GM18907 (cell line): ENCODE measurements around the gene WEE1.
"Not testable (repeated sequence)": the region's sequence is repeated elsewhere in the genome, so short reads cannot be mapped to it uniquely, and the experiment has no call there.

Source experiments
- ATAC-seq: cut with Tn5 transposase; IDR thresholded peaks from one replicate; pipeline ENCODE4 v1.9.1; 2021; ENCODE audit warnings: mild to moderate bottlenecking, moderate library complexity; ENCODE audit not compliant: unreplicated experiment

WEE1 gene

GRCh38 chr11:9573052-9573774, at the start of gene WEE1:
Gene WEE1 (plus strand): TSS chr11:9573670. CDS start chr11:9573934, 264 bp downstream.
- peak; percentile 88 for ATAC-seq

DNA sequence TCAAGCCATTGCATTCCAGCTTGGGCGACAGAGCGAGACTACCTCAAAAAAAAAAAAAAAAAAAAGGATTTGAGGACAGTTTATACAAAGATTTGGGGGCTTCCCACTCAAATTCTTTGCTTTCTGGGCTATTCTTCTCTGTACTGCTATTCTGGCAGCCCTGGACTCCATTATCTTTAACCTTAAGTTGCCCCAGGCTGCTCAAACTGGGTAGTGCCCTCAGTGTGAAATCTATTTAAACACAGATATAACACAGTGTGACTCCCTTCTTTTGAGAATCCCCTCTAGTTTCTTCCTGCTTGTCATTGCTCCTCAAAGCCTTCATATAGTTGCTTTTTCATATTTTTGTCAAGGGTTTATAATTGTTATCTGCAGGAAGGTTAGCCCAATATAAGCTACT, 49.5 kb upstream of the WEE1 start:
- no peak for ATAC-seq

DNA sequence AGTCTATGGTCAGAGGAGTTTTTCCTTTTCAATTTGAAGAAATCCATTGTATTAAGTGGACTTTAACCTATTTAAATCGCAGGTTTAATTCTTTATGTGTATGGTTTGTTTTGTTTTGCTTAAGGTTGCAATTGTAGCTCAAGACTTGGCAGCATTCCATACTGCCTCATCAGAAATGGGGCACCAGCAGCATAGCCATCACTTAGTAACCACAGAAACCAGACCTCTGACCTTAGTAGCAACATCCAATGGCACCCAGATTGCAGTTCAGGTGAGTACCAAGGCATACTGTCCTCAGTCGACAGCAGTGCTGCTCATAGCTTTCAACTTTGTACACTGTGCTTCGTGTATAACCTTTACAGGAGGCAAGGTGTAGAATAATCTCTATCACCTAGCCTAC, 48.4 kb upstream of the WEE1 start:
- ATAC-seq: no peak

DNA sequence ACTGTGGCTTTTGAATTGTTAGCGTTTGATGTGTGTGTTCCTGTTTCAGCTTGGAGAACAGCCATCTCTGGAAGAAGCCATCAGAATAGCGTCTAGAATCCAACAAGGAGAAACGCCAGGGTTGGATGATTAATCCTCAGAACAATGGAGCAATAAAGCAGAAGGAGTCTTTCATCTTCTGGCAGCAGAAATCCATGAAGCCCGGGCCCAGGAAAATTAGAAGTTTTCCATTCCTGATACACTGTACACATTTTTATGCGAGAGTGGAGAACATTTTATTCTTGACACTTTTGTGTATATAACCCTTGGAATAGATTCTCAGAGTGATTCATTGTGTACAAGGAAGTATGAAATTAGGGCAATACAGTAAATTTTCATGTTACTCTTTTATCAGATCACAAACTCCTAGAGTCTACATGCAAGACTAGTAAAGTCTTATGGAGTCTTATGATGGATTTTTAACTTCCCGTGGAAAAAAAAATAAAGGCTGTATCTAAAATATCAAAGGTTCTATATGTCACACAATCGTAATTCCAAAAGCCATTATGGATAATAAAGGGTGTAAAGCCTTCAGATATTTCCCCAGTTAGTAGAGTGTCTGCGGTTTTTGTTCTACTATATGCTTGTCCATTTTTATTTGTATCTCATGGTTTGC, 45.9 kb upstream of the WEE1 start:
- no peak for ATAC-seq

DNA sequence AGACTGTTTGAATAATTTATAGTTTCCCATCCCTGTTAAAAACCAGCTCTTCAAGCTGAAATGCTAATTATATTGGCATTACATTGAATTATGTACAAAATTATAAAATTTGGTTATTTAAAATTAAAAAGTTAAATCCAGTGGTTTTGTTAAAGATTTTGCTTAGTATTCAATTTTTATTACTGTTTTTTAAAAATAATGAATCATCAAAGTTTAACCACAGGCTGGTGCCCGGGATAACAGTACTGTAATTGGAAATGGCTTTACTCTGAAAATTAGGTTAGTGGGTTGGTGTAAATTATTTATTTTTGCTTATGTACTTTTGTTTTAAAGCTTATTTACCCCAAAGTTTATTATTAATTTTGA, 45.4 kb upstream of the WEE1 start:
- no peak for ATAC-seq

GRCh38 chr11:9528573-9529333, 44.7 kb upstream of the WEE1 start:
- no peak for ATAC-seq

DNA sequence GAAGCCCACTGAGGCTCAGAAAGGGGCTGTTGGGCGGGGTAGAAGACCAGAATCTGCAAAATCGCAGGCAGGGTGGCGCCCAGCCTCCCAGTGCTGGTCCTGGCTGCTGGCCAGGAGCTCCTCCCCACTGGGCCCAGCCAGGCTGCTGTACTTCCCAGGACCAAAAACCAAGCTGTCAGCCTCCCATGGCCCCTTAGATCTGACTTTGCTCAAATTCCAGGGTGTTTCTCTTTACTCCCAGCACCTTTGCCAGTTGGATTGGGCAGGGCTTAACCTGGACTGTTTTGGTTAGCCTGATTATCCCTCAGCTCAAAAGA, 44.2 kb upstream of the WEE1 start:
- no peak for ATAC-seq

DNA sequence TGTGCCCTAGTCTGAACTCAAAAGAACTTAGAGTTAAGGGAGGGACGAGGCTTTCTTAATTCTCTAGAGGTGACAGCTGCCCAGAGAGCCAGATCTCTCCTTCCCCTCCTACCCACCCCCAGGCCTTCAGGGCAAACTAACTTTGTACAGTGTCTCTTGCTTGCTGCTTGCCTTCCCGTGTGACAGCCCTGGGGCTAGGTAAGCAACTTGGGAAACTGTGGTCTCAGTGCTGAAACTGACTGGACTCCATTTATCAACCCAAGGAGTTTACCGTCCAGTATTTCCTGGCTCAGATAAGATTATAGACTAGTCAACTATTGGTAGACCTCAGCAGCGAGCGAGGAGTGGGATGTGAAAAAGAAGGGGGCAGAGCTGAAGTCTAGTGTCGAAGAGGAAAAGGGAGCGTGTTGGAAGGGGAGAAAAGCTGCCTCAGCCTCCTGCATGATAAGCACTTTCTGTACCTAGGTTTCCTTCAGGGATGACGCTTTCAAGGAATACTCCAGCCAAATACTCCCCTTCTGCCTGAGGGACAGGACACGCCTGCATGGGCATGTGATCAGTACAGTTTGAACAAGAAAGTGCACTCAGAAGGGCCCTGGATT, 43.3 kb upstream of the WEE1 start:
- no peak for ATAC-seq

- no peak for ATAC-seq
Measured at GRCh38 chr11:9530901-9531625, 42.4 kb upstream of the WEE1 start.

- ATAC-seq: no peak
Measured at GRCh38 chr11:9533058-9533457, 40.4 kb upstream of the WEE1 start.

DNA sequence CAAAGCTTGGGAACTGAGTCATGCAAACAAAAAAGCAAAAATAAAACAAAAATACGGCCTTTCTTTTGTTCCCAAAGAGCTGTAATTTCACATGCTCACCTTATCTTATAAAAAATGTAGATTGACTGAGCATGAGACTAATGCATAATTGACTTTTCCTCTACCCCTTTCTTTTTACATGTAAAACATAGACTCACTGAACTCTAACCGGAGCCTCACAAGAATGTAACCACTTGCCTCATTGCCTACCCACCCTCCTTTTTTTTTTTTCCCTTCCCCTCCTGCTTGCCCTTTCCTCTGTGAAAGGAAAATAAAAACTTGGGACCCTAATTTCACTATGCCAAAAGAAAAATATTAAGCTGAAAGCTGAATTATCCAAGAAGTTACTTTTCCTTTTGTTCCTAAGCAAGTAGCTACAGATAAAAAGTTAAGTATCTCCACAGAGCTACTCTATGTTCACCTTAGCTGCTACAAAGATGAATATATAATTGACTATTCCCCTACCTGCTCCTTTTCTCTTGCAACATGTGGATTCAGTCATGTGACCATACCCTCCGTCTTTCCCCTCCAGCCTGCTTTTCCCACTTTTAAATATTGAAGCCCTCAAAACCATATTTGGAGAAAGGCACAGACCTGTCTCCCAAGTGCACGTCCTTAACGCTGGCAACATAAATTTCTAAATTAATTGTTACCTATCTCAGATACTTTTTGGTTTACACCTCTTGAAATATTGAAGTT, 39.6 kb upstream of the WEE1 start:
- ATAC-seq: no peak

GRCh38 chr11:9535189-9535781, 38.2 kb upstream of the WEE1 start:
- no peak for ATAC-seq

- no peak for ATAC-seq
Measured at GRCh38 chr11:9538548-9538947, 34.9 kb upstream of the WEE1 start.

DNA sequence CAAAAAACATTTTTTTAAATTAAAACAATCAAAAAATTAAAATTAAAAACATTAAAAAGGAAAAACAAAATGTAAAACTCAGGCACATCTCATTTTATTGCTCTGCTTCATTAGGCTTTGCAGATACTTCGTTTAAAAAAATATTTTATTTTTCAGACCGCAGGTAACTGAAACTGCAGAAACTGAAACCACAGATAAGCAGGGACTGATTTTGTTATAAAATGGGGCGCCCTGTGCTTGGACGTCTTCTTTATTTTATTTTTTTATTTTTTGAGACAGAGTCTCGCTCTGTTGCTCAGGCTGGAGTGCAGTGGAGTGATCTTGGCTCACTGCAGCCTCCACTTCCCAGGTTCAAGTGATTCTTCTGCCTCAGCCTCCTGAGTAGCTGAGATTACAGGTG, 24.3 kb upstream of the WEE1 start:
- not testable (repeated sequence) for ATAC-seq

DNA sequence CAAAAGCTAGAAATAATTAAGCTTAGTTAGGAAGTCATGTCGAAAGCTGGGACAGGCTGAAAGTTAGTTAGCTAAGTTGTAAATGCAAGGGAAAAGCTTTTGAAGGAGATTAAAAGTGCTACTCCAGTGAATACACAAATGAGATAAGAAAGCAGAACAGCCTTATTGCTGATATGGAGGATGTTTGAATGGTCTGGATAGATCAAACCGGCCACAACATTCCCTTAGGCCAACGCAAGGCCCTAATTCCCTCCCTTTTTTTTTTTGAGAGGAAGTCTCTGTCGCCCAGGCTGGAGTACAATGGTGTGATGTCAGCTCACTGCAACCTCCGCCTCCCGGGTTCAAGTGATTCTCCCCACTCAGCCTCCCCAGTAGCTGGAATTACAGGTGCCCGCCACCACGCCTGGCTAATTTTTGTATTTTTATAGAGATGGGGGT, 23.3 kb upstream of the WEE1 start:
- ATAC-seq: no peak

DNA sequence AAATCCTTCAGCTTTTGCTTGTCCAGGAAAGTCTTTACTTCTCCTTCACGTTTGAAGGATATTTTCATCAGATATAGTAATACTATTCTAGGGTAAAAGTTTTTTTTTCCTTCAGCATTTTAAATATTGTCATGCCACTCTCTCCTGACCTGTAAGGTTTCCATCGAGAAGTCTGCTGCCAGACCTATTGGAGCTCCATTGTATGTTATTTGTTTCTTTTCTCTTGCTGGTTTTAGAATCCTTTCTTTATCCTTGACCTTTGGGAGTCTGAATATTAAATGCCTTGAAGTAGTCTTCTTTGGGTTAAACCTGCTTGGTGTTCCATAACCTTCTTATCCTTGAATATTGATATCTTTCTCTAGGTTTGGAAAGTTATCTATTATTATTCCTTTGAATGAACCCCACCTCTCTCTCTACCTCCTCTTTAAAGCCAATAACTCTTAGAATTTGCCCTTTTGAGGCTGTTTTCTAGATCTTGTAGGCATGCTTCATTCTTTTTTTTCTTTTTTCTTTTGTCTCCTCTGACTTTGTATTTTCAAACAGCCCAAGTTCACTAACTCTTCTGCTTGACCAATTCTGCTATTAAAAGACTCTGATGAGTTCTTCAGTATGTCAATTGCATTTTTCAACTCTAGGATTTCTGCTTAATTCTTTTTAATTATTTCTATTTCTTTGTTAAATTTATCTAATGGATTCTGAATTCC, 12.0 kb upstream of the WEE1 start:
- ATAC-seq: no peak

GRCh38 chr11:9562716-9563115, 10.8 kb upstream of the WEE1 start:
- ATAC-seq: no peak

GRCh38 chr11:9563196-9563730, 10.2 kb upstream of the WEE1 start:
- no peak for ATAC-seq
